ENCODE data around the gene OR6C1.
"Not testable (repeated sequence)": the region's sequence is repeated elsewhere in the genome, so short reads cannot be mapped to it uniquely, and the experiment has no call there.

Gene OR6C1

GRCh38 chr12:55314043-55314442 is at the start of gene OR6C1:
Gene OR6C1, plus strand, starts transcription at chr12:55314343. Its CDS starts 6,257 bp downstream, at chr12:55320600.
- no peak for DNase-seq (ENCODE audit: low spot score)

DNA sequence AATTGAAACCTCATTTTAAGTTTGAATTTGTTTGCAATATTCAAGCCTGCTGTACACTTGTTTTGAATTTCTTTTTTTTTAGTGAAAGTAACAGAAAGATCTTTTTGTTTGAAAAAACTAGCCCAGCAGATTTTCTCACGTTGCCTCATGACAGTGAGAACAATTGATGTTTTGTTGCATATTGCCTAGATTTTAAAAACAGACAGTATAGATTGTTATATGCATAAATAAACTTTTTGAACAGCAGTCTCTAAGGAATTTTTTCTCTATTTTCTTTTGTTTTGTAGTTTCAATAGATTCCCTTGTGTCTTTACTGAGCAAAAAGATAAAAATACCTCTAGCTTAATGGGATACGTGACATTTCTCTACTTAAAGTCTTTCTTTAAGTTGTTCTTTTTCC is 33.2 kb upstream of the OR6C1 start:
- DNase-seq (ENCODE audit: low spot score): no peak

DNA sequence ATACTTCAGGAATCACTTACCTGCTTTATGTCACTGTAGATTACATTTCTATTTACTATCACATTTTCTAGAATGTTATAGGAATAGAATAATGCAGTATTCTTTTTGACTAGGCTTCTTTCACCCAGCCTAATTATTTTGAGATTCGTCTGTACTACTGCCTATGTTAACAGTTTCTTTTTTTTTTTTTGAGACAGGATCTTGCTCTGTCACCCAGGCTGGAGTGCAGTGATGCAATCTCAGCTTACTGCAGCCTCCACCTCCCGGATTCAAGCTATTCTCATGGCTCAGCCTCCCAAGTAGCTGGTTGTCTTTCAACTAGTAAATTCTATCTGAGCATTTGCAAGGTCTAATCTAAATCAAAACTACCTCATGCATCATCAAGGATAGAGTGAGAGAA is 24.1 kb upstream of the OR6C1 start:
- no peak for DNase-seq (ENCODE audit: low spot score)

GRCh38 chr12:55296469-55296868 is 17.7 kb upstream of the OR6C1 start, which contains the start of gene OR6C6:
Gene OR6C6, minus strand, starts transcription at chr12:55296569. Its CDS starts 1,337 bp downstream, at chr12:55295232.
- DNase-seq (ENCODE audit: low spot score): no peak

DNA sequence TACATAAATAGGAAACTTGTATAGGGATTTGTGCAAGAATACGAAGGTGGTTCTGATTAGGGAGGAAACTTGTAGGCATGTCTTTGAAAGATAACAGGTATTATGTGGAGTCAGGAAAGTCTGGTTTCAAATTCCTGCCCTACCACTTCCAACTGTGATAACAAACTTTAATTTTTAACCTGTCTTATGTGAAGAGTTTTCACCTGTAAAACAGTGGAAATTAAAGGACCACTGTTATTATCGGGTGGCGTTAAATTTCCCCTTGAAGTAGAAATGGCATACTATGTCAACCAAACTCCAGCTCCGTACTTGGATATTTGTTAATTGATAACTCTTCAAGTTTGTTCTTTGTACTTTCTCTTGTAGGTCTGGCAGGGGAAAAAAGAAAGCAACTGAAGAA is 6.1 kb downstream of the OR6C1 start:
- DNase-seq (ENCODE audit: low spot score): no peak

DNA sequence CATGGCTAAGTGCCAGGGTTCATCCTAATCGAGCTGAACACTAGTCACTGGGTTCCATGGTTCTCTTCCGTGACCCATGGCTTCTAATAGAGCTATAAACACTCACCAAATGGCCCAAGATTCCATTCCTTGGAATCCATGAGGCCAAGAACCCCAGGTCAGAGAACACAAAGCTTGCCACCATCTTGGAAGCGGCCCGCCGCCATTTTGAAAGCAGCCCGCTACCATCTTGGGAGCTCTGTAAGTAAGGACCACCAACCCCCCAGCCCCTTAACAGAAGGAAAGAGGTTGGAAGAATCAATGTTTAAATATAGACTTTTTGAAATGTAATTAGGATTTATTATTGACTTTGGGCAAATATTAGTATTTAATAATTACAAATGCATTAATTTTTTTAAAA is 11.7 kb downstream of the OR6C1 start:
- not testable (repeated sequence) for DNase-seq (ENCODE audit: low spot score)

- no peak for DNase-seq (ENCODE audit: low spot score)
These were observed 16.3 kb downstream of the OR6C1 start, which contains the start of gene OR6C3 for GRCh38 chr12:55330446-55330845. Gene OR6C3, plus strand, starts transcription at chr12:55330746. Its CDS starts 955 bp downstream, at chr12:55331701.

DNA sequence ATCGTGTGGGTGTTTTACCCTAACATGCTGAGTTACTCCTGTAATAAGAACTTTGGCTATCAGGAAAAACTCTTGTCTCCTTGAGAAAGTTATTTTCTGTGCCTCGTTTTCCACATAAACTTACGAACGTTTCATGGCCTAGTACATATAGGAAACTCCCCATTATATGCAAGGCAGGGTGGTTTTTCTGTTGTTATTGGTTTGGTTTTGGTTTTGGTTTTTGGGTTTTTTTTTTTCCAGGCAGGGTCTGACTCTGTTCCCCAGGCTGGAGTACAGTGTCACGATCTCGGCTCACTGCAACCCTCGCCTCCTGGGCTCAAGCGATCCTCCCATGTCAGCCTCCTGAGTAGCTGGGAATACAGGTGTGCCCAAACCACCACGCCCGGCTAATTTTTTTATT is 21.9 kb downstream of the OR6C1 start:
- DNase-seq (ENCODE audit: low spot score): no peak

GRCh38 chr12:55355338-55355737 is 41.2 kb downstream of the OR6C1 start:
- DNase-seq (ENCODE audit: low spot score): not testable (repeated sequence)

DNA sequence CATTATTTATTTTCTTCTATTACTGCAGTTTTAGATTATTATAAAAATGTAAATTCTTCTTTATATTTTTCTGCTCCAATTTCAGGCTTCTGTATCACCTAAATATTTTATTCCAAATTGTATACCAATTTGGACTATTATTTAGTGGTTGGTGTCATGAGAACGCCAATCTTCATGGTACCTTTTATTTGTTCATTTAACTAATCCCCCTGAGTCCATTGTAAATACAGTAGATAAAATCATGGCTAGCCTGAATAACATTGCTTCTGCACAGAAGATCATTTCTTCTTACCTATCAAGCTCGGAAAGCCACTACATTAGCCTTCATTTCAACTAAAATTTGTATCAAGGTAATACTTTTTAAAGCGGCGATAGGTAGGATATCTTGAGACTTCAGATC is 48.5 kb downstream of the OR6C1 start, which contains the start of gene OR6C75:
TSS of gene OR6C75 (plus strand) at position 301 of the 400 bp plus-strand sequence. CDS start 2,136 bp downstream, outside the sequence.
- DNase-seq (ENCODE audit: low spot score): no peak

GRCh38 chr12:55365086-55365485 is 50.9 kb downstream of the OR6C1 start:
- DNase-seq (ENCODE audit: low spot score): no peak

All from germinal center (tissue), 1 donor.